ENCODE results near the gene ATG9B.

The ATG9B gene

DNA sequence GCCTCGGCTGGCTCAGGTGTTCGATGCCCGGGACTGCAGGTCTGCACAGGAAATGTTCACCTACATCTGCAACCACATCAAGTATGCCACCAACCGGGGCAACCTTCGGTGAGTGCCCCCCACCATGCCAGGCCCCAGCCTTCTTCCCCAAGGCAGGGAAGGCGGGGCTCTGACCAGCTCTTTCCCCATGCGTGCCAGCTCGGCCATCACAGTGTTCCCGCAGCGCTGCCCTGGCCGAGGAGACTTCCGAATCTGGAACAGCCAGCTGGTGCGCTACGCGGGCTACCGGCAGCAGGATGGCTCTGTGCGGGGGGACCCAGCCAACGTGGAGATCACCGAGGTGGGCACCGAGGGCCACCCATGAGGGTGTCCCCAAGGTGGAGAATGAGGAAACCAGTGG lies 26.0 kb downstream of the ATG9B start:
- DNase-seq = no peak

DNA sequence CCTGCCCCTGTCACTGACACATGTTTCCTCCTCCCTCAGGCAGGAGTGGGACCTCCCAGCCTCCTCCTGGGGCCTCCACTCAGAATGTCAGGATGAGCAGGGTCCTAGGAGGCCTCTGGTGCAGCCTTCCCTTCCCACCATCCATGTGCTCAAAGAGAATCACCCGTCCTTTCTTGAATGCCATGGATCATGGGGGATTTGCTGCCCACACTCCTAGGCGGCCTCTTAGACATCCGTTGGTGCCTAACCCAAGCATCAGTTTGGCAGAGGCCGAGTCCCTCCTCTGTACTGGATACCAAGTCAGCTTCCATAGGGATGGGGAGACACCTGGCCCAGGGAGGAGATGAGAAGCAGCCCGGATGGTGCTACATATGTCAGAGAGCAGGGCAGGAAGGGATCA lies 26.5 kb downstream of the ATG9B start:
- no peak for DNase-seq

DNA sequence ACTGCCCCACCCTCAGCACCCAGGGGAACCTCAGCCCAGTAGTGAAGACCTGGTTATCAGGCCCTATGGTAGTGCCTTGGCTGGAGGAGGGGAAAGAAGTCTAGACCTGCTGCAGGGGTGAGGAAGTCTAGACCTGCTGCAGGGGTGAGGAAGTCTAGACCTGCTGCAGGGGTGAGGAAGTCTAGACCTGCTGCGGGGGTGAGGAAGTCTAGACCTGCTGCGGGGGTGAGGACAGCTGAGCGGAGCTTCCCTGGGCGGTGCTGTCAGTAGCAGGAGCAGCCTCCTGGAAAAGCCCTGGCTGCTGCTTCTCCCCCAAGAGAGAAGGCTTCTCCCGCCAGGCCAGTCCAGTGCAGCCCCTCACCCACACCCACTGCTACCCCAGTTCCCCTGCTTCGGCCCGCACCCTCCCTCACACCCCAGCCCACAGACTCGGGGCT lies 27.2 kb downstream of the ATG9B start:
- no peak for DNase-seq

DNA sequence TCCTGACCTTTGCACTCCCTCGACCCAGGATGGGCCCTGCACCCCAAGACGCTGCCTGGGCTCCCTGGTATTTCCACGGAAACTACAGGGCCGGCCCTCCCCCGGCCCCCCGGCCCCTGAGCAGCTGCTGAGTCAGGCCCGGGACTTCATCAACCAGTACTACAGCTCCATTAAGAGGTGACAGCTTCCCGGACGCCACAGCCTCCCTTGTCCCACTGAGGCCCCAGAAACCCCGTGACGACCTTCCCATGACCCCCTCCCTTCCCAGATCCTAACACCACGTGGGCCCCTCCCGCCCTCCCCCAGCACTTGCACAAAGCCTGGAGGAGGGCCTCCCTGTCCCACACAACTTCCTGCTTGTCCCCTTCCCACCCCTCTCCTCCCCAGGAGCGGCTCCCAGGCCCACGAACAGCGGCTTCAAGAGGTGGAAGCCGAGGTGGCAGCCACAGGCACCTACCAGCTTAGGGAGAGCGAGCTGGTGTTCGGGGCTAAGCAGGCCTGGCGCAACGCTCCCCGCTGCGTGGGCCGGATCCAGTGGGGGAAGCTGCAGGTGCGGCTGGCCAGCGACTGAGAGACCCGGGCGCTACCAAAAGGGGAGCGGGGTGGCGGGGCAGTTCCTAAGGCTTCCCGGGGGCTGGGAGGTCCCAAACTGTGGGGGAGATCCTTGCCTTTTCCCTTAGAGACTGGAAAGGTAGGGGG lies 27.8 kb downstream of the ATG9B start:
- no peak for DNase-seq

DNA sequence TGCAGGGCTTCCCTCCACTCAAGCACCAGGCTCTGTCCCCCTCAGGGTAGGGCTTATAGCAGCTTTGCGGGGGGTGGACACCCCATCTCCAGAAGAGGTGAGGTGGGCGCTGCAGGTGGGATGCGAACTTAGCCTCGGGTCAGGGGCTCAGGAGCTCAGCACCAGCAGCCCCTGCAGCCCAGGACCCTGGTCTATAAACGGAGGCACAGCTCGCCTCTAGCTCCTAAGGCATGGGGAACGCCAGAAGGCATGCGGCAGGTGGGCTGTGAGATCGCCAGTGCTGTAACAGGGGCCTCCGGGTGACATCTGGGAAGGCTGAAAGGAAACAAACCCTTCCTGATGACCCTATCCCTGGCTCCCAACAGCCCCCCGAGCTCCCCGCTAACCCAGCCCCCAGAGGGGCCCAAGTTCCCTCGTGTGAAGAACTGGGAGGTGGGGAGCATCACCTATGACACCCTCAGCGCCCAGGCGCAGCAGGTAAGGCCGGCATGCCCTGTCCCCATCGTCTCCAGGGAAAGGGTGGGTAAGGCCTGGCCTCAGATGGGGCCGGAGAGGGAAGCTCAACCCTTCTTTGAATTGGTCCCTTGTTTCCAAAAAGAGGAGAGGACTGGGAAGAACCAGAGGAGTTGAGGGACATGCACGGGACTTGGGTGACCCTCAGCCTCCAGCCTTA lies 29.3 kb downstream of the ATG9B start:
- DNase-seq = no peak

DNA sequence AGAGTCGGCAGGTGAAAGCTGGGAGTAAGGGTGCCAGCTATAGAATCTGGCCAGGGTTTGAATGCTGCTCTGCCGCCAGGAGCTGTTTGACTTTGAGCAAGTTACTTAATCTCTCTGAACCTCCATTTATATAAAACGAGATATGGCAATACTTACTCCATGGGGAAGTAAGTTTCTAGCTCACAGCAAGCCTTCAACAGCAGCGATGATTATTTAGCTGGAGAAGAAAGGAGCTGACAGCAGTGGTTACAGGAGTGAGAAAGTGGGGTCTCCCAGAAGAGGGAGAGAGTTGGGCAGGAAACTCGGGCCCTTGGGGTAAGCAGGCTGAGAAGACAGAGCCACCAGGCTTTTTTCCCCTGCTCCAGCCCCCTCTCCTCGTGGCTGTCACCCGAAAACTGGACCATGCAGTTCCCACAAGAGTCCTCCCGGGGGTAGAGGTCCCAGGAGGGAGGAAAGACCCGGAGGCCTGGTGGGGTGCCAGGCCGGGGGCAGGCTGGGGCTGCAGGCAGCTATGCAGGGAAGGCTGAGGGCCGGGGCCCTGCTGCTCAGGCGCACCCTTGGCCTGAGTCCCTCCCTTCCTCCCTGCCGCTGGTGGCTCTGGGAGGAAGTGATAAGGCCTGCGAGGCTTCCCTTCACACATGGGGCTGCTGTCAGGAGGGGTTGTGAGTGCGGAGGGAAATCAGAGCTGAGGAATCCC lies 30.0 kb downstream of the ATG9B start:
- no peak for DNase-seq

DNA sequence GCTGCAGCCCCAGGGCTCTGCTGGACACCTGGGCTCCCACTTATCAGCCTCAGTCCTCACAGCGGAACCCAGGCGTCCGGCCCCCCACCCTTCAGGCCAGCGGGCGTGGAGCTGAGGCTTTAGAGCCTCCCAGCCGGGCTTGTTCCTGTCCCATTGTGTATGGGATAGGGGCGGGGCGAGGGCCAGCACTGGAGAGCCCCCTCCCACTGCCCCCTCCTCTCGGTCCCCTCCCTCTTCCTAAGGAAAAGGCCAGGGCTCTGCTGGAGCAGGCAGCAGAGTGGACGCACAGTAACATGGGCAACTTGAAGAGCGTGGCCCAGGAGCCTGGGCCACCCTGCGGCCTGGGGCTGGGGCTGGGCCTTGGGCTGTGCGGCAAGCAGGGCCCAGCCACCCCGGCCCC lies 30.8 kb downstream of the ATG9B start:
- DNase-seq = no peak

DNA sequence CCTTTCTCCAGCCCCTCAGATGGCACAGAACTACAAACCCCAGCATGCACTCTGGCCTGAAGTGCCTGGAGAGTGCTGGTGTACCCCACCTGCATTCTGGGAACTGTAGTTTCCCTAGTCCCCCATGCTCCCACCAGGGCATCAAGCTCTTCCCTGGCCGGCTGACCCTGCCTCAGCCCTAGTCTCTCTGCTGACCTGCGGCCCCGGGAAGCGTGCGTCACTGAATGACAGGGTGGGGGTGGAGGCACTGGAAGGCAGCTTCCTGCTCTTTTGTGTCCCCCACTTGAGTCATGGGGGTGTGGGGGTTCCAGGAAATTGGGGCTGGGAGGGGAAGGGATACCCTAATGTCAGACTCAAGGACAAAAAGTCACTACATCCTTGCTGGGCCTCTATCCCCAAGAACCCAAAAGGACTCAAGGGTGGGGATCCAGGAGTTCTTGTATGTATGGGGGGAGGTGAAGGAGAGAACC lies 31.4 kb downstream of the ATG9B start:
- no peak for DNase-seq

DNA sequence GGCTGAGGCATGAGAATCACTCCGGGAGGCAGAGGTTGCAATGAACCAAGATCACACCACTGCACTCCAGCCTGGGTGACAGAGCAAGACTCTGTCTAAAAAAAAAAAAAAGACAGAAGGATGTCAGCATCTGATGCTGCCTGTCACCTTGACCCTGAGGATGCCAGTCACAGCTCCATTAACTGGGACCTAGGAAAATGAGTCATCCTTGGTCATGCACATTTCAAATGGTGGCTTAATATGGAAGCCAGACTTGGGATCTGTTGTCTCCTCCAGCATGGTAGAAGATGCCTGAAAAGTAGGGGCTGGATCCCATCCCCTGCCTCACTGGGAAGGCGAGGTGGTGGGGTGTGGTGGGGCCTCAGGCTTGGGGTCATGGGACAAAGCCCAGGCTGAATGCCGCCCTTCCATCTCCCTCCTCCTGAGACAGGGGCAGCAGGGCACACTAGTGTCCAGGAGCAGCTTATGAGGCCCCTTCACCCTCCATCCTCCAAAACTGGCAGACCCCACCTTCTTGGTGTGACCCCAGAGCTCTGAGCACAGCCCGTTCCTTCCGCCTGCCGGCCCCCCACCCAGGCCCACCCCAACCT lies 32.1 kb downstream of the ATG9B start:
- DNase-seq = no peak

DNA sequence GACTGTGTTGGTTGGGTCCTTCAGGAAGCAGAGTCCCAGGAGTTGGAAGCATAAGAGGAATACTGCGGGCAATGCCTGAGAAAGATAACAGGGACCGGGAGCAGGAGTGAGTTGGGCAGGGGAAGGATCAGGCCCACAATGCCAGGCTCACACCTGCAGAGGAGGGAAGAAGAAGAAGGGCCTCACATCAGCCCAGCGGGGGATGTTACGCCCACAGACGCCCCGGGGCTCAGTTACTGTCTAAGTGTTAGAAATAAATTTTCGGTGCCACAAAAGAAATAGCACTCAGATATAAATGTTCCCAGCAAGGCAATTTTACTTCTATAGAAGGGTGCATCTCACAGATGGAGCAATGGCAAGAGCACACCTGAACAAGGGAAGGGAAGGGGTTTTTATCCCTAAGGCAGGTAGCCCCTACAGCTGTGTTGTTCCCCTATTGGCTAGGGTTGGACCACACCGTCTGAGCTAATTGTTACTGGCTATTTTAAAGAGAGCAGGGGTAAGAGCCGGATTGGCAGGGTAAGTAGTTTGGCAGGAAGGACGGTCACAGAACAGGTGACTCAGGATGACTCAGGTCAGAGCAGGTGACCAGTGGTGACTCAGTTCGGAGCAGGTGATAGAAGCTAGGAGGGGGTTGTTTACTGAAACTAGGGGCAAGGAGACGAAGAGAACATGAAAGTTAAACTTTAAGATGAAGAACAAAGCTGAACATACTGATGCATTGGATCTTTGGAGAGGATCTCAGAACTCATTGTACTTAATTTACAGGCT lies 33.7 kb downstream of the ATG9B start, which contains the start of gene NOS3:
Gene NOS3, plus strand, starts transcription at position 602 of the 771 bp plus-strand sequence. CDS start 2,787 bp downstream, outside the sequence.
- no peak for DNase-seq

DNA sequence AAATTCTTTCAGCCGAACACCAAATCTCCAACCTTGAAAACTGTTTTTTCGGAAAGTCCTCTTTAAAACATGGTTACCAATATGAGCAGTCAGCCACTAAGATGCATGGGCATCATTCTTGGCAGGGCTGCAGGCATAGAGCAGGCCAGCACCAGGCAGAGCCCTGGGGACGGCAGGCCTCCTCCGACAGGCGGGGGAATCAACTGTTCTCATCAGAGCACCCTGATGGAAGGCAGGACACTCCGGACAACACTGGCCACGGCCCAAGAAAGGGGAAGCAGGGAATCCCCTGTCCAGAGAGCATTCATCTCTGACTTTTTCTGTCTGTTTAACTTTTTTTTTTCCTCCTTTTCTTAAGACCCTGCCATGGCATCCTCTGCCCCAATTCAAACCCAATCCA lies 34.8 kb downstream of the ATG9B start:
- DNase-seq = no peak

DNA sequence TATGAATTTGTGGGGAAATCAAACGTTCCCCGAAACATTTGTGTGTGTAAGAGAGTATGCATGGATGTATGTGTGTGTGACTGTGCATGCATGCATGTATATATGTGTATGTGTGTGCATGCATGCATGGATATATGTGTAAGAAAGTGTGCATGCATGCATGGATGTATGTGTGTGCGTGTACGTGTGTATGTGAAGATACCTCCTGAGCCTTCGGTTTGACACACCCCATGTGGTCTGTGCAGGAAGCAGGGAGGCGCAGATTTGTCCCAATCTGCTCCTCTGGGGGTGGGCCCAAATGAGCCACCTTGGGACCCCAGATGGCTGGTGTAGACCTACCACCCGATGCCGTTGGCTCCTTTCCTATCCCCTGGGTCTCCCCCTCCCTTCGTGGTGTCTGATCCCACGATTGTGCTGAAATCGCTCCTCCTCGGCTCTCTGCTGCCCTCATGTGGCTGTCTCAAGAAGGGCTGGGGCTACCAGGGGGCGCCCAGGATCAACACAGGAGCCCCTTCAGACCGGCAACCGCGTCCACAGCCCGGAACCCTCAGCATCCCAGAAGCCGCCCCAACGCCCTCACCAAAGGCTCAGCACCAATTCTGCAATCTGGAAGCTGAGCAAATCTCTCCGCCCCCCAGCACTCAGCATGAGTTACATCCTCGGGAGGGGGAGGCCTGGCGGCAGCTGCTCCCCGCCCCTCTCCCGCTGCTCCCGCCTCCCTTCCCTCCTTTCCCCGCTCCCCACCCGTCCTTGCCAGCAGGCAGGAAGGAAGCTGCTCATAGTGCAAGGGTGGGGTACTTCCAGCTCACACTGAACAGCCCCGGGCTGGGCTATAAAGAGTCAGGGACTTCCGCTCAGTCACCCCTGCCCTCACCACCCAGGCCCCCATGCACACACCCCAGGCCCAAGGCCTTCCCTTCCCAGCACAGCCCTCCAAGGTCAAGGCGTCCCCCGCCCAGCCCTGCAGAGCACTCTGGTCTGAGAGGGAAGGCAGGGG lies 35.8 kb downstream of the ATG9B start:
- no peak for DNase-seq

DNA sequence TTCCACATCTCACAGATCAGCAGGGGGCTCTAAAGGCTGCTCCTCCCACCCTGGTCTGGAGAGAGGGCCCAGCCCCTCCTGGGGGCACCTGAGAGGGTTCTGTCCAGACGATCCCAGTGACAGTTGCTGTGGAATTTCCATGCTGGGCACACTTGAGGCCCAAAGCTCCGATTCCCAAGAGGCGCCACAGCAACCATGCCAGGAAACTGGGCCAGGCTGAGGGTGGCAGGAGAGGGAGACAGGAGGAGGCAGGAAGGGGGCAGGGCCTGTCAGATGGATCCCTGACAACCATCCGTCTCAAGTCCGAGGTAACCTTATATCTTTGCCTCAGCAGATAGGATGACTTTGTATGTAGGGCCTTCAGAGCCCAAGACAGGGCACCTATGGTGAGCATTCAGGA lies 37.7 kb downstream of the ATG9B start:
- DNase-seq = no peak

DNA sequence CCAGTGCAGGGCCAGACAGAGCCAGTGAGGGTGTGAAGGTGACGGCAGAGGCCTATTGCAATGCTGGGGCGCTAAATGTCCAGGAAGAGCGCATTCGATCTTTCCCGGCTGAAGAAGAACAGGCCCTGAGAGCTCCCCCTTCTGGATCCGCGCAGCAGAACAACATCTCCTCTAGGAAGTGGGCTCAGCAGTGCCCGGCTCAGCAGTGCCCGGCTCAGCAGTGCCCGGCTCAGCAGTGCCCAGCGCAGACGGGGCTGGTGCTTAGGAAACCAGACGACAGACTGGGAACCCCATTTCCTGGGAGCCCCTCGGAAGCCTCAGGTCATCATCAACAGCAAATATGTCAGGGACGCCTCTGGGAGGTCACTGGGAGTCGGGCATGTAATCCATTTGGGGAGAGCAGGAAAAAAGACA lies 38.2 kb downstream of the ATG9B start:
- DNase-seq = peak; percentile 43

DNA sequence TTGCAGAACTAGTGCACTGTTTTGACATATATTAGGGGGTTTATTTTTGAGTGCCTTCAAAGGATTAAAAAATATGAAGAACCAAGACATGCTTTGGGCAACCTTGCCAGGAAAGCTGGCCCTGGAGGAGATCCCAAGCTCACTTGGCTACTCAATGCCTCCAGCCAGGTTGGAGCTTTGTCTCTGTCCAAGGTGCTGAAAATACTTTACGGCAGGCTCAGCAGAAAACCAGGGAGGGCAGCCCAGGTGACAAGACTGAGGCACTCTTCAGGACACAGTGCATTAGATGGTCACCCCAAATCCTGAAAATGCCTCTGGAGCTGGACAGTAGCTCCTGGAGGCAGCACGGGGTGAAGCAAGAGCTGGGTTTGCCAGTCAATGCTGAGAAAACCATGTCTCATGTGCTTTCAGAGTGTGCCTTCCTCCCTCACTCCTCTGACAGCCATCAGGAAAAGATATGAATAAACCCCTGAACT lies 40.4 kb downstream of the ATG9B start:
- no peak for DNase-seq

DNA sequence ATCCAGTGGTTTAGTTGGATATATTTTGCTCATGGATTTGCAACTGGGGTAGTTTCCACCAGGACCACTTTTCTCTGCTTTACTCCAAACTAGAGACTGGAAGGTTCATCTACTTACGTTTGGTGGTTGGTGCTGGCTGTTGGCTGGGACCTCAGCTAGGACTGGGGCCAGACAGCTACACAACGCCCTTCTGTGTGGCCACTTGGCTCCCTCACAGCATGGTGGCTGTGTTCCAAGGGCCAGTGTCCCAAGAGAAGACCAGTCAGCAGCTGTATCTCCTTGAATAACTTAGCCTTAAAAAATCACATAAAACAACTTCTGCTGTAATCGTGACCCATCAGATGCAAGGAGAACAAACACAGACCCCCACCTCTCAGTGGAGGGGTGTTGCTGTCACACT lies 41.9 kb downstream of the ATG9B start:
- no peak for DNase-seq

DNA sequence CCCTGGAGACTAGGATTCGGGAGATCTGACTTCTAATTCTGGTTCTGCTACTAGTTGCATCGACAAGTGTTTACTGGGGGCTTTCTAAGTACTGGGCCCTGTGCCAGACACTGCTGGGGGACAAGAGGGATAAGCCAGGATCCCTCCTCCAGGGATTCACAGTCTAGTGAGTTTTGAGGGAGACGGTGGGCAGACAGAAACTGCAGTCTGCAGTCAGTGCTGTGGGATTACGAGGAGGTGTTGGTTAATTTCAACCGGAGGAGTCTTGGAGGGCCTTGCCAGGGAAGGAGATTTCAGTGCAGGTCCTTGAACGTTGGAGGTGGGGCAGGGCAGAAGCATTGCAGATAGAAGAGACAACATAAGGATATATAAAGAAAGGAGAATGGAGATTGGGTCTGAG lies 42.6 kb downstream of the ATG9B start:
- no peak for DNase-seq

DNA sequence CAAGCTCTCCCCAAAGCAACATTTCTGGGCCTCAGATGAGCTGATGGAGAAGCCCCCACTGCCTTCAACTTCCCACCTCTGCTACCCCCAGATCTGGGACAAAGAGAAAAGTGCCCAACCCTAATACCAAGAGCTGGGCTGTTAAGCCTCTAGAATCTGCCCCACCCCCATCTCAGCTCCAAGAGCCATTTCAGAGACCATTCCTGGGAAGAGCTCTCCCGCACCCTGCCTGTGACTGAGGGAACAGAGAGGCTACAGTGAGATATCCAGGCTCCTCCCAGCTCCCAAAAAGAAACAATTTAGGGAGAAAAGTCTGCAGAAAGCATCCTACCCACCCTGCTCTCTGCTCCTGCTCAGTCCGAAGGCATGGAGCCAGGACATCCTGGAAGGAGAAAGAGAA lies 43.6 kb downstream of the ATG9B start:
- DNase-seq = no peak

DNA sequence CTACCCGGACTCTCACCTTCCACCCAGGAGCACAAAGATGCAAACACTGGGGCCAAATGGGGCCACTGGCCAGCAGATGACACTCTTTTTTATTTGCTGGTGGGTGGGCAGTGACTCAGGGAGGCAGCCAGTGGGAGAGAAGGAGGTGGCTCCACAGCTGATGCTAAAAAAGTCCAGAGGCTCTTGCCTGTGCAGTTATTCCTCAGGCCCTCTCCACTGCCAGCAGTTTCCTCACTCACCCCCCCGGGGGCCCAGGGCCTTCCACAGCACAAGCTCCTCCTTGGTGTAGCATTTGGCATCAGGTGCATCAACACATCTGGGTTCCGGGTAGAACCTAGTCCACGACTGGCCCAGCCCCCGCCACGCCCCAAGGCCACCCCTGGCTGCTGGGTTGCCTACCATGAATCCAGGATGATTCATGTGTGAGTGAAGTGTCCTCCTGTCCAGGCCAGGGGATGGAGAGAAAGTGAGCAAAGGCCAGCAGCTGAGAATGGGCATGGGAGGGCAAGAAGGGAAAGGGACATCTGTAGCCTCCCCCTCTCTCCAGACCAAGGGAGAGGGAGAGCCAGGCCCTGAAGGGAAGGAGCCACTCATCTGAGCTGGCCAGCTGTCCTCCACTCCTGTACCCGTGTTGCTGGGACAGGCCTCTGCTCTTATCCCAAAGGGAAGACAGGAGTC lies 44.4 kb downstream of the ATG9B start:
- no peak for DNase-seq

DNA sequence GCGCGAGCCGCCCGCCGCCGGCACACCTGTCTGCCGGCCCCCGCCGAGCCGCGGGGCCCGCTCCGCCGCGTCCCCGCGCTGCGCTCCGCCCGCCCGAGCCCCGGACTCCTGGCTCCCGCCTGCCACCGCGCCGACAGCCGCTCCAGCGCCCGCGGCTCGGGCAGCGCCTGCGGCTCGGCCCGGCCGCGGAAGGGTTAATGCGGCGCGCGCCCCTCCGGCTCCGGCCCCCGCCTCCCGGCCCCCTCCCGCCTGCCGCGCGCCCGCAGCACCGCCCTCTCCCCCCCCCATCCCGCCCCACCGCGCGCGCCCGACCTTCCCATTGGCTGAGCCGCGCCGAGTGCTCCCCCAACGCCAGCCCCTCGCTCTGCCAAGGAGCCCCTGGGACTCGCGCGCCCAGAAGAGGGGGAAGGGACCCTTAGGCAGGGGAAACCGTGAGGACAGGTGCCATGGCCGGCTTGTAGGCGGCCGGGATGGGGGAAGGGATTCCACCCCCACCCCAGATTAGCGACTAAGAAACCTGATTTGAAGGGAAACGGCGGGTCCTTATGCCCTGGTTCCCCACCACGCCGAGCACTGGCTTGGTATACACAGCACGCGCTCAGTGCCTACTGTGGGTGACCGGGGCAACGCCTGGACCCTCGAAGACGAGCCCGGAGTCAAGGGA lies 46.0 kb downstream of the ATG9B start, which contains the start of gene KCNH2:
Gene KCNH2, minus strand, starts transcription at position 196 of the 664 bp plus-strand sequence. CDS start 408 bp downstream, outside the sequence.
- DNase-seq = peak; percentile 61

Data from NCI-H510A (cell line).